DMS79 treated with DMSO at 0.1 percent for 48 hours (cell line): ENCODE data around the gene APOBEC3F.
"Not testable (repeated sequence)": the region's sequence is repeated elsewhere in the genome, so short reads cannot be mapped to it uniquely, and the experiment has no call there.

Source experiments
- DNase-seq: peaks from one replicate; lab custom pipeline; 2025; lab: John Stamatoyannopoulos, UW

APOBEC3F gene

DNA sequence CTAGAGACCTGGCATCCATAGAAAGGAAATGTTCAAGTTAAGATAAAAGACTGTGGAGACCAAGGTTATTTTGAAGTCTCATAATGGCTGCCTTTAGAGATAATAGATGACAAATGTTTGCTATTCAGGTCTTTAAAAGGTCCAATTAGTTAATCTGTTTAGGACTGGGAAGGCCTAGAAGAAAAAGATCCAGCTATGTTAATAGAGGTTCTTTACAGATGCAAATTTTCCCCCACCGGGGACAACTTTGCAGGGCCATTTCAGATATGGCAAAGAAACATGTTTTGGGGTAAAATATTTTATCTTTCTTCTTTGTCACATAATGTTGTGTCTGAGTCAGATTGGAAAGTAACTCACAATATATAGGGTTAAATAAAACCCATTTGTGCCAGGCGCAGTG is 33.3 kb downstream of the APOBEC3F start:
- DNase-seq: no peak

DNA sequence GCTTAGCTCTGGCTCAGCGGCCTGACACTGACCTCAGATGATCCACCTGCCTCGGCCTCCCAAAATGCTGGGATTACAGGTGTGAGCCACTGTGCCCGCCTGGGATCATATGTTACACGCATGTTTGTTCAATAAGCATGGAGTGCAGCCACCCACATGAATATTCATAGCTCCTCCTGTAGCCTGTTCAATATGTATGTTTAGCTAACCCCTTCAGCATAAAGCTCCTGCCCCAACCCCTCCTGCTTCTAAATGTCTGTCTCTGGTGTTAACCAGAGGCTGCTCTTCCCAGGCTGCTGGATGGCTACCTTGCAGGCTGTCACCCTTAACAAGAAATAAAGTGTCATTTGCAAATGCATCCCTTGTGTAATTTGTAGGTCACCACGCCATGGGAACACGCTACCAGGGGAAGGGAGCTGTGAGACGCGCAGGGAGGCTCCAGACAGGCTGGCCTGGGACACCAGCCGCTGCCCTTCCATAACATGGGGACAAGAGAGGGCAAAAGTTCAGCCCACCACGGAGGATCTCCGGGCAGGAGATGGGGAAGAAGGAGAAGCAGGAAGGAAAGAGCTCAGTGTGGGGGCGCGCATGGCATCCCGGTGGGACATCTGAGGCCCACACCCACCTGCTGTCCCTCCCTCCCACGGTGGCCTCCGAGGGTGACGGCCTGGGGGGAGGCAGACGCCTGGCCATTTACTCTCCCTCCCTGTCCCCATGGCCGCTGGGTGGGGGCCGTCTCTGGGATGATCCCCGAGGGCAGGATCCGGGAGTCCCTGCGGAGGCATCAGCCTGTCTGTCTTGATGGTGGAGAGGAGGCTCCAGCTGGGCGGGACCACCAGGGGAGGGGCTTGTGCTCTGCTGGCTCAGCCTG is 35.7 kb downstream of the APOBEC3F start:
- DNase-seq: not testable (repeated sequence)

DNA sequence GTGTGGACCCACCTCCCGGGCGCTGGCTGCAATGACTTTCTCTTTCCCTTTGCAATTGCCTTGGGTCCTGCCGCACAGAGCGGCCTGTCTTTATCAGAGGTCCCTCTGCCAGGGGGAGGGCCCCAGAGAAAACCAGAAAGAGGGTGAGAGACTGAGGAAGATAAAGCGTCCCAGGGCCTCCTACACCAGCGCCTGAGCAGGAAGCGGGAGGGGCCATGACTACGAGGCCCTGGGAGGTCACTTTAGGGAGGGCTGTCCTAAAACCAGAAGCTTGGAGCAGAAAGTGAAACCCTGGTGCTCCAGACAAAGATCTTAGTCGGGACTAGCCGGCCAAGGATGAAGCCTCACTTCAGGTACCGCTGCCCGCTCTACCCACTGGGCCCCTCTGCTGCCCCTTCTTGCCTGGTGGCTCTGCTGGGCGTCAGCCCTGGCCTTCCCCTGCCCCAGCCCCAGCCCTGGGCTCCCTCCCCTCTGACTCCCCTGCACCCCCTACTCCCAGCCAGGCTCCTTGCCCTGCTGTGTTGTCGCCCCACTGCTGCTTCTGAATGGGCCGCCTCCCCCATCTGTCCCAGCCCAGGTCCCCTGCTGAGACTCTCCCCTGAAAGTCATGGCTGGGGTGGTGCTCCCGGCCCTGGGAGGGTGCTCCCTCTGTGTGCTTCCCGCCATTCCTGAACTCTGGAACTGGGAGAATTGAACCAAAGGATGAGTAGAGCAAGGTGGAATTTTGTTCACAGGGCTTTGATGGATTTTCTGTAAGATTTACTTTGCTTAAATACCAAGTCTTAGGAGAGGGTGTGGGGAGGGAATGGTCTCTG is 36.6 kb downstream of the APOBEC3F start, which contains the start of gene APOBEC3G:
APOBEC3G (plus strand) TSS at position 250 of the 815 bp plus-strand sequence; CDS start at position 337, 87 bp downstream.
- DNase-seq: not testable (repeated sequence)

DNA sequence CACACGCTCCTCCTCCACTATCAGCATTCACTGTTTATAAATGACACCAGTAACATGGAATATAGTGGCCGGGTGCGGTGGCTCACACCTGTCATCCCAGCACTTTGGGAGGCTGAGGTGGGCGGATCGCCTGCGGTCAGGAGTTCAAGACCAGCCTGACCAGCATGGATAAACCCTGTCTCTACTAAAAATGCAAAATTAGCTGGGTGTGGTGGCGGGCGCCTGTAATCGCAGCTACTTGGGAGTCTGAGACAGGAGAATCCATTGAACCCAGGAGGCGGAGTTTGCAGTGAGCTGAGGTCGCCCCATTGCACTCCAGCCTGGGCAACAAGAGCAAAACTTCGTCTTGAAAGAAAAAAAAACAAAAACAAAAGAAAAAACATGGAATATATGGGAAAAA is 37.2 kb downstream of the APOBEC3F start:
- not testable (repeated sequence) for DNase-seq

DNA sequence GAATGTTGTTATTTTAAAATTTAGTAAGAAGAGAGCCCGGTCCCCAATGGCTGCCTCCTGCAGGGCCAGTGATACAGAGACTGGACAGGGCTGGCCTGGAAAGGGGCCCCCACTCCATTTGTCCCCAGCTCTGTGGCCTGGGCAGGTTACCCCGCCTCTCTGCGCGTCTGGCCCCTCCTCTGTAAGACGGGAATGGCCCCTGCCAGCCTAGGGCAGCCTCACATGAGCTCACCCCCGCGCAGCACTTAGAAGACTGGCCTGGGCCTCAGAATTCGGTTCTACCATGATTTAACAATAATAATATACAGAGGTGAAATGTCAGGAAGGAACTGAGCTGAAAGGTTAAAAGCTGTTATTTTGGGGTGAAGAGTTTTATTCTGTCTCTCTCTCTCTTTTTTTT is 37.7 kb downstream of the APOBEC3F start:
- no peak for DNase-seq

DNA sequence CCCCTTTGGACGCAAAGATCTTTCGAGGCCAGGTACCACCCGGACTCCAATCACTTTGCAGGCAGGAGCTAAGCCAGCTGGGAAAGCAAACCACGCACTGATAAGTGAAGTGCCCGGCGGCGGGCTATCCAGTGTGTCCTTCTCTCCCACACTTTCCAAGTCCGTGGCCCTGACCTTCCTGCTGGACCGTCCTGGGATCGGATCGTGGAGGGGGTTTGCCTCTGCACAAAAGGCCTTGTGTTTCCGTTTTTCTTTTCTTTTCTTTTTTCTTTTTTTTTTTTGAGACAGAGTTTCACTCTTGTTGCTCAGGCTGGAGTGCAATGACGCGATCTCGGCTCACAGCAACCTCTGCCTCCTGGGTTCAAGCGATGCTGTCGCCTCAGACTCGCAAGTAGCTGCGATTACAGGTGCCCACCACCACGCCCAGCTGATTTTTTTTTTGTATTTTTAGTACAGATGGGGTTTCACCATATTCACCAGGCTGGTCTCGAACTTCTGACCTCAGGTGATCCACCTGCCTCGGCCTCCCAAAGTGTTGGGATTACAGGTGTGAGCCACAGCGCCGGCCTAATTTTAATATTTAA is 38.5 kb downstream of the APOBEC3F start:
- DNase-seq: not testable (repeated sequence)

DNA sequence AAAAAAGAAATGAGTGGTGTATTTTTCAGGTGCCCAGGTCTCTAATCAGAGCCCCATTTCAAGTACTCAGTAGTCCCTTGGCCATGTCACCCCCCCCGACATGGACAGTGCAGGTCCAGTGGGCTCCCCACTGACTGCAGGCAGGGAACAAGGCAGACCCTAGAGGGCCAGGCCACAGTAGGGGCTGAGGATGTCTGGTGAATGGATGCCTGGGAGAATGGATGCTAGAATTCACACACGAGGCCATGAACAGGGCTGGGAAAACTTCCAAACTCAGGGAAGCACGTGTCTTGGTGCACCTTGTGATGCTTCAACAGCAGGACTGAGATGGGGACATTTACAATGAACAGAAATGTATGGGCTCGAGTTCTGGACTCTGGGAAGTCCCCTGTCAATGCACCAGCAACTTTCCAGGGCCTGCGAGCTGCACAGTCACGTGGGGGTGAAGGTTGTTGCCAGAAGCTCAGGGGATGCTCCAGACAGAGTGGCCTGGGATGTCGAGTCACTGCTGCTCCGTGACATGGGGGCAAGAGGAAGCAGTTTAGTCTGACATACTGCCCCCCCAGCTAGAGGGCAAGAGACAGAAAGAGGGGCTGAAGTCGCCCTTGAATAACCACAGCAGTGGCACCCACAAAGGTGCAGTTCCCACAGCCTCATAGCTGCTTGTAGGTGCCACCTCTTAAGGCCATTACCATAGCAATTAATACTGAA is 39.5 kb downstream of the APOBEC3F start:
- no peak for DNase-seq

DNA sequence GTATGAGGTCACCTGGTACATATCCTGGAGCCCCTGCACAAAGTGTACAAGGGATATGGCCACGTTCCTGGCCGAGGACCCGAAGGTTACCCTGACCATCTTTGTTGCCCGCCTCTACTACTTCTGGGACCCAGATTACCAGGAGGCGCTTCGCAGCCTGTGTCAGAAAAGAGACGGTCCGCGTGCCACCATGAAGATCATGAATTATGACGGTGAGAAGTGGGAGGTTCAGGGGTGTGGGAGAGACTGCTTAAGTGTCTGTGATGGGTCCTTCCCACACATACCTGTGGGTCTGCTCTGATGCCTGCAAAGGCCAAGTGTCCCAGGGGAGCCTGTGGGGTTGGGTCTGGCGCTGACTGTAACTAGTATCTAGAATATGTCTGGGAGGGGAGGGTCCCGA is 40.4 kb downstream of the APOBEC3F start:
- no peak for DNase-seq

DNA sequence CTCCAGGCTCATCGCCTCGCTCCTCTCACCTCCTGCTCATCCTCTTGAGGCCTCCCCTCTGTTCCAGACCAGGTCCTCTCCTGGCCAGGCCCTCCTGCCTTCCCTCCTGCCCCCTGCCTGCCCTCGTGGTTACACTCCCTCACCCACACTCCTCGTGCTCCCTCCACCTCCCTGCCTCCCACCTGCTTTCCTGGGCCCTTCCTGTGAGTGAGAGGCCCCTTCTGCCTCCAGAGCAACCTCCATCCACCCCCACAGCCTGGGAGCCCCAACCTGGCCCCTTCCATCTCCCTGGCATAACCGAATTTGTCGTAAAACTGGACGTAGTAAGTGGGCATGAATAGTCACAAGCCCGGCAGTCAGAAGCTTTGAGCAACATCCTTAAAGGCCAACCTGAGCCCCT is 40.9 kb downstream of the APOBEC3F start:
- no peak for DNase-seq

DNA sequence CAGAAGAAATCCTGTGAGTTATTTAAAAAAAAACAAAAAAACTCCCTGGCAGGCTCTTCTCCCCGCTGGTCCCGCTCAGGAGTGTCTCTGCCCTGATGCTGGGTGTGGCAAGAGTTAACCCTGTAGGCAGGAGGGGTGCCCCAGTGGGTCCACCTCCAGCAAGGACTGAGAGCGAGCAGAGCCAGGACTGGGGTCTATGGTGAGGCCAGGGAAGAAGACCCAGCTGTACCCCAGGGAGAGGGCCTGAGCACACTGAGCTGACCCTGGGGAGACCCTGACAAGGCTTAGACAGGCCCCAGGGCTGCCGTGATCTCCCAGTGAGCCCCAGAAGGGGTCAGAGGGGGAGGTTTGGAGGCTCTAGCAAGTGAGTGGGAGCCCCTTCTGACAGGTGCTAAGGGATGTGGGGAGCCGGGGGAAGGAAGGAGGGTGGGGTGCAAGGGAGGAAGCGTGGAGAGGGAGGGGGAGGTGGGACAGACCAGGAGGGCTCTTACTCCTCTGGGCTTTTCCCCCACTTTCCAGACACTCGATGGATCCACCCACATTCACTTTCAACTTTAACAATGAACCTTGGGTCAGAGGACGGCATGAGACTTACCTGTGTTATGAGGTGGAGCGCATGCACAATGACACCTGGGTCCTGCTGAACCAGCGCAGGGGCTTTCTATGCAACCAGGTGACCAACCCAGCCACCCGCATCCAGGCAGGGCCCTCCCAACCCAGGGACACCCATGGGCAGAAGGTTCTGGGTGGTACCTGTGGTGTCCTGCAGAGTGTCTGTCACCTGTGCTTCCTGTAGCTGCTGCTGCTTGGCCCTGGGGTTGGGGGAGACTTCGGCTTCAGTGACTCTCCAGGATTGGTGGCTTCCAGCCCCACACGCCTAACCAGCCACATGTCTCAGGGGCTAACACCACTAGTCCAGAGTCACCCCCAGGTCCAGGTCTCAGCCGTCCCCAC is 42.8 kb downstream of the APOBEC3F start:
- DNase-seq: no peak

DNA sequence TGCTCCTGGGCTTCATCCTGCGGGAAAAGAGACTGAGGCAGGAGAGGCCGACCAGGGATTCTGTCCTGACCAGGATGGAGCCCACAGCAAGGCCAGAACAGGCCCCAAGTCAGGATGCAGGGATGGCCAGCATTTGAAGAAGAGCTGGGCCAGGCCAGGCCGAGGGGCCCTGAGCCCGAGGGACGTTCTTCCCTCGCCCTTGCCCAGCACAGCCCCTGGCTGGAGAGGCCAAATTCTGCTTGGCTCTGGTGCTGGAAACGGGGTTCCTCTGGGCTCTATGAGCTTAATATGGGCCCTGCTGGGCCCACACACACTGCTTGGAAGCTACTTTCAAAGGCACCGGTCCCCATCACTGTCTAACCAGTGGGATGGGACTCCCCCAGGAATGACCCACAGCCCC is 44.0 kb downstream of the APOBEC3F start:
- DNase-seq: no peak

DNA sequence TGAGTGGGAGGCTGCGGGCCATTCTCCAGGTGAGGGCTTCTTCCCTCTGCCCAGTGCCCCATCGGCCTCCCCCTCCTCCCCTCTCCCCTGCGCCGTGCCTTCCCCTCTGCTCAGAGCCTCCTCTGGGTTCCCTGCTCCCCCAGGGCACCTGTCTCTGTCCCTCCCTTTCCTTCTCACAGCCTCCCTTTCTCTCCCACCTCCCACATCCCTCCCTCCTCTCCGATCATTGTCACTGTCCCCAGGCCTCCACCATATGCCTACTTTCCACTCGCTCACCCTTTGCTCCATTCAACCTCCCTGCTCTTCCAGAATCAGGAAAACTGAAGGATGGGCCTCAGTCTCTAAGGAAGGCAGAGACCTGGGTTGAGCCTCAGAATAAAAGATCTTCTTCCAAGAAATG is 46.4 kb downstream of the APOBEC3F start:
- no peak for DNase-seq

DNA sequence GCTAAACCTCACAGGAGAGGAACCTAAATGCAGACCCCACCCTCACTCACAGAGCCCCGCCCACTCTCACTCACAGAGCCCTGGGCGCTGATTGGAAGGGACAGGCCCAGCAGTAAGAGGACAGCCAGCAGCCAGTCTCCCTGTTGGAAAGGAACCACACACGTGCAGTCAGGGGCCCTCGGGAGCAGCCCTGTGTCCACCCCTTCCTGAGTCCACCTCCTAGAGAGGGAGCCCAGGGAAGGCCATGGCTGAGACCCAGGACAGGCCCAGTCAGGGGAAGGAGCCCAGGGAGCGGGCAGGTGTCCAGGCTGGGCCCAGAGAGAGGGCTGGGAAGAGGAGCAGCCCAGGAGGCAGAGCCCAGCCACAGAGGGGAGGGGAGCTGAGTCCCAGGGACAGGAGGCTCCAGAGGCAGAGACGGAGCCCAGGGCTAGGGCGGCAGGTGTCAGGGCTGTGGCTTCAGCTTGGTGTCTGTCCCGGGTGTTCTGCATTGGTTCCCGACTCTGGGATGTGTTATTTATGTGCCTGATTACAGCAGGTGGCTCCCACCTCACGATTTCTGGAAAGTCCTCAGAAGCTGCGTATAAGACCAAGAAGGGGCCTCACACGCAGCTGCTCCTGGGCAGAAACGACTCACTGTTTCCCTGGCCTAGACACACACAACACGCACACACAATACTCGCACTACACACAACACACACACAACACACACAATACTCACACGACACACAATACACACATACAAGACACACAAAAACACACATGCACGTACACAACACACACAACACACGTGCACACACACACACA is 47.4 kb downstream of the APOBEC3F start:
- no peak for DNase-seq

DNA sequence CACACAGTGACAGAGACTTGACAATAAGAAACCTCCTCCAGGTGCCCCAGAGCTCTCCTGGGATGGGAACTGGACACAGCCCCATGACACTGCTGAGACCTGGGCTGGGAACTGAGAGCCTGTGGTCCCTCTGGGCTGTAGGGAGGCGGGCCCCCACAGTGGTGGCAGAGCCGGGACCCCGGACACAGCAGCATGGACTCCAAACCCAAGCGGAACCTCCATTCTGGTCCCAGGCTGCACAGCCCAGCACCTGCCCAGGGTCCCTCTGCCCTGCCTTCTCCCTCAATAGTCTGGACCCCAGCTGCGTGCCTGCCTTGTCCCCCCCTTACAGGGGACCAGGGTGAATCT is 48.0 kb downstream of the APOBEC3F start:
- DNase-seq: no peak

DNA sequence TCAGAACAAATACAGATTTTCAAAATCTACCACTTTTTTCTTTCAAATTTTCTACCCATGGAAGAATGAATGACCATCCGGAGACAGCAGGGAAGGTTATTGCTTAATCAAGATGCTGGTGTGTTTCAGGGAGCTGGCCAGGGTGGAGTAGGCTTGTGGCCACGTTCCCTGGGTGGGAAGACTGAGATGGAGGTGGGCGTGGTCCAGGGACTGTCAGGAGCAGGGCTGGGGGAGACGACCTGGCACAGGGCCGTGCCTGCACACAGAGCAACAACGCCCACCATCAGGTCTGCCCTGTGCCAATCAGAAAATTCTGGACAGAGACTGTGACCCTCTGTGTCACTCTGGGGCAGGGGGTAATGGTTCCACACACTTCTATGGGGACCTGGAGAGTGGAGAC is 49.3 kb downstream of the APOBEC3F start:
- DNase-seq: no peak

DNA sequence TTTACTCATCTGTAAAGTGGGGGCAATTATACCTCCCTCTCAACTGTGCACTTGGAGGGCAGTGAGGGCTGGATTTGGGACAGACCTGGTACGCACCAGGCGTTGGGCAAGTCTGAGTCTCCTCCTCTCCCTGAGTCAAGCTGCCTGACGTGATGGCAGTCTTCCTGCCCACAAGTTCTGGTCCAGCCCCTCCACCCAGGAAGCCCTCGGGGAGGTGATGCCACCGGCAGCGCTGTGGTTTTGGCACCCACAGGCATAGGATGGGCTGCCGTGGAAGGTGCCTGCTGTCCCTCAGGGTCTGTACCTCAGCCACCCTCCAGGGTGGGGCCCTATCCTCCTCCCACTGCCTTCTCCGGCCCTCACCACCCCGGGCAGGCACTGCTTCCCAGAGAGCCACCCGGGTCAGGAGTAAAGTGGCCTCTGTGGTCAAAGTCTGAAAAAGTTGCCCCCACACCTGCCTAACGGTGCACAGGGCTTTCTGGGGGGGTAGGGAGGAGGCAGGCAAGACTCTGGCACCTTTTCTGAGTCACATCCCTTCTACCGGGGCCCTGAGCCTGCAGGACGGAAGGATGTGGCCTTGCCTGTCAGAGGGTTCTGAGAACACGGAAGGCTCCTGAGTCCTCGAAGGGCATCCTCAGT is 49.9 kb downstream of the APOBEC3F start:
- DNase-seq: no peak

DNA sequence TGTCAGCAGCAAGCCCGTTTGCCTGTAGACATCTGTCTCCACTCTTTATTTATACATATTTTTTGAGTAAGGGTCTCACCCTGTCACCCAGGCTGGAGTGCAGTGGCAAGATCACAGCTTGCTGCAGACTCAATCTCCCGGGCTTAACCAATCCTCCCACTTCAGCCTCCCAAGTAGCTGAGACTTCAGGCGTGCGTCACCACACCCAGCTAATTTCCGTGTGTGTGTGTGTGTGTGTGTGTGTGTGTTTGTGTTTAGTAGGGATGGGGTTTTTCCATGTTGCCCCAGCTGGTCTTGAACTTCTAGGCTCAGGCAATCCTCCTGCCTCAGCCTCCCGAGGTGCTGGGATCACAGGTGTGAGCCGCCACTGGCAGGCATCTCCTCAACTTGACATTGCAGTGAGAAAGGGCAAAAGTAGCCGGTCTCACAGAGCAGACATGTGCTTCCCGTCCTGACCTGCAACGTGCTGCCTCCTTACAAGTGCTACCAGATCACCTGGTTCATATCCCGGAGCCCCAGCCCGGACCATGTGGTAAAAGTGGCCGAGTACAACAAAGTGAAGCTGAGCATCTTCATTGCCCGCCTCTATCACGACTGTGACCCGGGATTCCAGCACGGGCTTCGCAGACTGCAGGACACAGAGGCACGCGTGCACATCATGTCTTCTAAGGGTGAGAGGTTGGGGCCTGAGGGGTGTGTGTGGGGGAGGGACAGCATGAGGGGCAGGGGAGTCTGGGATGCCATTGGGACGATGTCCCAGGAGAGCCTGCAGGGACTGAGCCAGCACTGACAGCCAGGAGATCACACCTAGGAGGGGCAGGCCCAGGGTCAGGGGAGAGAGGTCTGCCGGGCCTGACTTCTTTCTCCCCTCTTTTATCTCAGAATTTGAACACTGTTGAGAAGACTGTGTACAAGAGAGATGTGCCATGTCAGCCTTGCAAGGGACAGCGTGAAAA is 50.7 kb downstream of the APOBEC3F start:
- no peak for DNase-seq

DNA sequence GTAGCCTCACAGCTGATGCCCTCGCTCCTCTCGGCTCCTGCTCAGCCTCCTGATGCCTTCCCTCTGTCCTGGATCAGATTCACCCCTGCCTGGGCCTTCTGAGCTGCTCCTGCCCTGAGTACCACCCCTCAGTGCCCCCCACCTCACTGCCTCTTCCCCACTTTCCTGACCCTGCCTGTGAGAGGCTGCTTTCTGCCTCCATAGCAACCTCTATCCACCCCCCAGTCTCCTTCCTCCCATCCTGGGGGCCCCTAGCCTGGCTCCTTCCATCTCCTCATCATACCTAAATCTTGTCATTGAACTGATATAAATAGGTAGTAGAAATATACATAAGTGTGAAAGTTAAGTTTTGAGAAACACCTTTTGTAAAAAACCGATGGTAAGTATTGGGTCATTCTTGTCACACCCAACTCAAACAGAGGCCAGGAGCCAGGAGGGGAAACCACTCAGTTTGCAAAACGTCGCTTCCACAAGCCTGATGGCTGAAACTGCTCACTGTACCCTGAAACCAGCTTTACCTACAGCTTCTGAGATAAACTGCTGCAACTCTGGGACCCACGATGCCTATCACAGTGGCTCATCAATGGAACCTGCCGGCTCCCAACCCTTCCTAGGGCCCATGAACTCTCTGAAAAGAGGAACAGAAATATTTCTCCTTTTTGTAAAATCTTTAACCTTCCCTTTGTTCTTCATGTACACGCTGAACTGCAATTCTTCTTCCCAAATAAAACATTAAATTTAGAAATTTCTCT is 51.6 kb downstream of the APOBEC3F start:
- DNase-seq: no peak
